ENCODE measurements around the gene BROX. TPM values are rescaled to one million over a fixed set of nuclear protein-coding genes. Genes with fewer than 3 reads are reported as not detected.

The BROX gene
- total RNA-seq, 2 experiments from 2014 or later, result 51.3 to 52.3 TPM

DNA sequence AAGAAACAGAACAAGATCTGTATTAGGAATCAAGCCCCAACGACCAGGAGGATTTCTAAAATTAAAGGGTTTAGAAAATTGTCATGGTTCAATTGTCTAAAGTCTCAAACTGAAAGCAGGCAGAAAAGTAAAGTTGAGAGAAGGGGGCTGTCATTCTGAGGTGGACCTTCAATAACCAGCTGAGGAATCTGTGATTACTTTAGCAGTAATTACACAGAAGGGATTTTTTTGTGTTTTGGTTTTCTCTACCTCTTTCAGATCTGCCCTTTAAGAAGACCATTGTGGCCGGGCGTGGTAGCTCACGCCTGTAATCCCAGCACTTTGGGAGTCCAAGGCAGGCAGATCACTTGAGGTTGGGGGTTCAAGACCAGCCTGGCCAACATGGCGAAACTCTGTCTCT lies 17.4 kb upstream of the BROX start:
- Histone ChIP-seq H3K27me3 (ENCODE audit: control insufficient read depth in 1 of 2, insufficient read depth in 2 of 2, low read length in 2 of 2) (no peaks in the 10 kb centered on the region), H3K36me3 (ENCODE audit: insufficient read depth, low read length) (peaks cover 37% of the 10 kb centered on the region), H3K9me3 (ENCODE audit: control insufficient read depth in 1 of 2, insufficient read depth in 1 of 2, low read length in 2 of 2) (no peaks in the 10 kb centered on the region), H3K27ac (ENCODE audit: low read depth in 1 of 2, low read length in 2 of 2) (no peak overlapping the region), H3K4me1 (ENCODE audit: insufficient read depth, low read length) (no peaks in the 10 kb centered on the region), H3K4me3 (ENCODE audit: low read length) (no peak overlapping the region)
- Mint-ChIP-seq H3K4me1 (ENCODE audit: low read depth) (peaks cover 37% of the 10 kb centered on the region), H3K9me3 (no peaks in the 10 kb centered on the region), H3K36me3 (ENCODE audit: low read depth) (peaks cover 57% of the 10 kb centered on the region), H3K4me3 (no peak overlapping the region), H3K27ac (no peak overlapping the region), H3K27me3 (no peaks in the 10 kb centered on the region)
- intact Hi-C loops (cut with DNase I, micrococcal nuclease), result no loop called here
- CTCF ChIA-PET, result no interaction called here
- ATAC-seq (ENCODE audit: poor library complexity) (no peak), DNase-seq (no peak)
- POLR2A ChIA-PET, result interaction anchor here (1.7 kb wide), 1 partner anchor 16 kb away, joined by 5 read pairs; no protein-coding TSS in a partner anchor
- TF ChIP-seq, protein P1, sequence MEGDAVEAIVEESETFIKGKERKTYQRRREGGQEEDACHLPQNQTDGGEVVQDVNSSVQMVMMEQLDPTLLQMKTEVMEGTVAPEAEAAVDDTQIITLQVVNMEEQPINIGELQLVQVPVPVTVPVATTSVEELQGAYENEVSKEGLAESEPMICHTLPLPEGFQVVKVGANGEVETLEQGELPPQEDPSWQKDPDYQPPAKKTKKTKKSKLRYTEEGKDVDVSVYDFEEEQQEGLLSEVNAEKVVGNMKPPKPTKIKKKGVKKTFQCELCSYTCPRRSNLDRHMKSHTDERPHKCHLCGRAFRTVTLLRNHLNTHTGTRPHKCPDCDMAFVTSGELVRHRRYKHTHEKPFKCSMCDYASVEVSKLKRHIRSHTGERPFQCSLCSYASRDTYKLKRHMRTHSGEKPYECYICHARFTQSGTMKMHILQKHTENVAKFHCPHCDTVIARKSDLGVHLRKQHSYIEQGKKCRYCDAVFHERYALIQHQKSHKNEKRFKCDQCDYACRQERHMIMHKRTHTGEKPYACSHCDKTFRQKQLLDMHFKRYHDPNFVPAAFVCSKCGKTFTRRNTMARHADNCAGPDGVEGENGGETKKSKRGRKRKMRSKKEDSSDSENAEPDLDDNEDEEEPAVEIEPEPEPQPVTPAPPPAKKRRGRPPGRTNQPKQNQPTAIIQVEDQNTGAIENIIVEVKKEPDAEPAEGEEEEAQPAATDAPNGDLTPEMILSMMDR (IDR thresholded peaks at IDR 0.05), result no peak

DNA sequence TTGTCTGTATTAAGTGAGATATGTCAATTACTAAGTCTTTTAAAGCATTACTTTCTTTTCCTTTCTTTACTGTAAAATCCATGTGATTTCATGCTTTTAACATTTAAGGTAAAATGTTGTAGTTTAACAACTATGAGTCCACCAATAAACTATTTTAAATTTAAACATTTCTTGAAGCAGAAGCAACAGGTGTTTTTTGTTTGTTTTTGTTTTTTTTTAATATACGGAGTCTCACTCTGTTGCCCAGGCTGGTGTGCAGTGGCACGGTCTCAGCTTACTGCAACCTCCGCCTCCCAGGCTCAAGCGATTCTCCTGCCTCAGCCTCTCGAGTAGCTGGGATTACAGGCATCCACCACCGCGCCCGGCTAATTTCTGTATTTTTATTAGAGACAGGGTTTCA lies 15.6 kb upstream of the BROX start:
- no peak for ATAC-seq (ENCODE audit: poor library complexity)
- no peak overlapping the region for H3K4me3 ChIP-seq (ENCODE audit: low read length)
- TF ChIP-seq, protein P1 (IDR thresholded peaks at IDR 0.05), result no peak
- no peaks in the 10 kb centered on the region for H3K27me3 ChIP-seq (ENCODE audit: control insufficient read depth in 1 of 2, insufficient read depth in 2 of 2, low read length in 2 of 2)
- ChIA-PET POLR2A (interaction anchor here (0.7 to 0.8 kb wide), 2 partner anchors 15 to 484 kb away, joined by 3 read pairs; no protein-coding TSS in a partner anchor), CTCF (no interaction called here)
- Mint-ChIP-seq H3K27ac (no peak overlapping the region), H3K27me3 (no peaks in the 10 kb centered on the region), H3K9me3 (no peaks in the 10 kb centered on the region), H3K36me3 (ENCODE audit: low read depth) (peaks cover 56% of the 10 kb centered on the region), H3K4me1 (ENCODE audit: low read depth) (peaks cover 32% of the 10 kb centered on the region), H3K4me3 (no peak overlapping the region)
- intact Hi-C loops (cut with DNase I, micrococcal nuclease), result no loop called here
- no peak overlapping the region for H3K27ac ChIP-seq (ENCODE audit: low read depth in 1 of 2, low read length in 2 of 2)
- no peaks in the 10 kb centered on the region for H3K9me3 ChIP-seq (ENCODE audit: control insufficient read depth in 1 of 2, insufficient read depth in 1 of 2, low read length in 2 of 2)
- no peaks in the 10 kb centered on the region for H3K4me1 ChIP-seq (ENCODE audit: insufficient read depth, low read length)
- peaks cover 39% of the 10 kb centered on the region for H3K36me3 ChIP-seq (ENCODE audit: insufficient read depth, low read length)
- no peak for DNase-seq

DNA sequence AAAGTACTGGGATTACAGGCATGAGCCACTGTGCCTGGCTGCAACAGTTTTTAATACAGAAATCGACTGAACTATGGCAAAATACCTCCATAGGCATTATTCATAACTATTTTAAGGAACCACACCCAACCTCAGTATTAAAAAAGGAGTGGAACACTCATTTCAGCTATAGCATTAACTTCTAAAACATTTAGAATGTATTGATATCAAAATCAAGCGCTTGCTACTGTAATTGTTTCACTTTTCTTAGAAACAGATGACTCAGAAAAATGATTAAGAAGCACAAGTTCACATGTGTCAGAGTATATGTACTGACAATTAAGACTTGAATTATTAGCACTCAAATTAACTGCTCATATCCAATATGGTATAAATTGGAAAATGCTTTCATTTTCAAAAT lies 15.2 kb upstream of the BROX start:
- CTCF ChIA-PET, result no interaction called here
- H3K4me1 Mint-ChIP-seq (ENCODE audit: low read depth), result peaks cover 32% of the 10 kb centered on the region
- intact Hi-C loops (cut with DNase I, micrococcal nuclease), result no loop called here
- POLR2A ChIA-PET, result interaction anchor here (0.8 kb wide), 1 partner anchor 14 kb away, joined by 3 read pairs; no protein-coding TSS in a partner anchor
- H3K4me3 Mint-ChIP-seq, result no peak overlapping the region
- Histone ChIP-seq H3K4me3 (ENCODE audit: low read length) (no peak overlapping the region), H3K4me1 (ENCODE audit: insufficient read depth, low read length) (no peaks in the 10 kb centered on the region), H3K36me3 (ENCODE audit: insufficient read depth, low read length) (peaks cover 39% of the 10 kb centered on the region), H3K27ac (ENCODE audit: low read depth in 1 of 2, low read length in 2 of 2) (no peak overlapping the region), H3K27me3 (ENCODE audit: control insufficient read depth in 1 of 2, insufficient read depth in 2 of 2, low read length in 2 of 2) (no peaks in the 10 kb centered on the region), H3K9me3 (ENCODE audit: control insufficient read depth in 1 of 2, insufficient read depth in 1 of 2, low read length in 2 of 2) (no peaks in the 10 kb centered on the region)
- H3K9me3 Mint-ChIP-seq, result no peaks in the 10 kb centered on the region
- DNase-seq (no peak), ATAC-seq (ENCODE audit: poor library complexity) (no peak)
- no peak overlapping the region for H3K27ac Mint-ChIP-seq
- peaks cover 54% of the 10 kb centered on the region for H3K36me3 Mint-ChIP-seq (ENCODE audit: low read depth)
- TF ChIP-seq, protein P1 (IDR thresholded peaks at IDR 0.05), result no peak
- no peaks in the 10 kb centered on the region for H3K27me3 Mint-ChIP-seq
